A549 treated with Hydrocortisone at 1 μM for 4 hours (cell line): Measurements from ENCODE around the gene NPRL2. TPM values are rescaled to one million over a fixed set of nuclear protein-coding genes. Genes with fewer than 3 reads are reported as not detected.

Source experiments
- total RNA-seq: library from RNA; stranded (reverse); fragments of 200-300 nt; extraction: Qiagen RNA extraction; gene quantifications from 5 replicates; pipeline ENCODE4 v1.2.3, GENCODE V29; 2022

The NPRL2 gene
- total RNA-seq: 12.2 to 13.4 TPM (median 13.4 TPM) in 5 replicates

GRCh38 chr3:50350527-50351322 is at the start of gene NPRL2, which contains the start of gene CYB561D2:
Gene NPRL2, minus strand, starts transcription at chr3:50350775. Its CDS starts 123 bp downstream, at chr3:50350652.
Gene CYB561D2, plus strand, starts transcription at chr3:50350862. Its CDS starts 572 bp downstream, at chr3:50351434.

GRCh38 chr3:50358911-50359759 is 8.6 kb upstream of the NPRL2 start, which contains the start of gene TMEM115:
Gene TMEM115, minus strand, starts transcription at chr3:50359521. Its CDS starts 458 bp downstream, at chr3:50359063.

GRCh38 chr3:50345586-50346234 is 4.9 kb downstream of the NPRL2 start, which contains the start of gene ZMYND10:
Gene ZMYND10, minus strand, starts transcription at chr3:50345732. Its CDS starts 153 bp downstream, at chr3:50345579.

GRCh38 chr3:50340448-50341329 is 9.9 kb downstream of the NPRL2 start, which contains the start of gene RASSF1:
Gene RASSF1, minus strand, starts transcription at chr3:50340836. Its CDS starts 31 bp downstream, at chr3:50340805.

GRCh38 chr3:50327943-50328691 is 22.5 kb downstream of the NPRL2 start, which contains the start of gene TUSC2:
Gene TUSC2, minus strand, starts transcription at chr3:50328223. Its CDS starts 124 bp downstream, at chr3:50328099.

GRCh38 chr3:50322386-50323091 is 28.0 kb downstream of the NPRL2 start, which contains the start of gene HYAL2:
Gene HYAL2, minus strand, starts transcription at chr3:50322745. Its CDS starts 2,256 bp downstream, at chr3:50320489.

GRCh38 chr3:50303013-50303815 is 47.4 kb downstream of the NPRL2 start, which contains the start of gene HYAL1:
Gene HYAL1, minus strand, starts transcription at chr3:50303574. Its CDS starts 618 bp downstream, at chr3:50302956.

GRCh38 chr3:50298836-50299637 is 51.5 kb downstream of the NPRL2 start, which contains the start of the genes HYAL3 and NAA80:
Gene HYAL3, minus strand, starts transcription at chr3:50299405. Its CDS starts 3,803 bp downstream, at chr3:50295602.
Gene NAA80, minus strand, starts transcription at chr3:50299405. Its CDS starts 1,942 bp downstream, at chr3:50297463.

Other genes starting within 250 kb of the NPRL2 start
- gene SEMA3F, start 195.5 kb downstream of the NPRL2 start, total RNA-seq: 12.7 to 20.4 TPM (median 16.9 TPM) in 5 replicates
- 0.21 TPM in 1 of 5 replicates, not detected in the others for gene GNAT1, start 159.2 kb downstream of the NPRL2 start, total RNA-seq
- gene SLC38A3, start 145.5 kb downstream of the NPRL2 start, total RNA-seq: 0.10 to 0.12 TPM (median 0.12 TPM) in 3 of 5 replicates, not detected in the others
- gene GNAI2, start 114.6 kb downstream of the NPRL2 start, total RNA-seq: 40.7 to 48.2 TPM (median 44.0 TPM) in 5 replicates
- gene SEMA3B, start 81.6 kb downstream of the NPRL2 start, total RNA-seq: 6.0 to 9.4 TPM (median 6.2 TPM) in 5 replicates
- gene LSMEM2, start 71.7 kb downstream of the NPRL2 start, total RNA-seq: 0.07 to 0.10 TPM in 2 of 5 replicates, not detected in the others
- gene IFRD2, start 58.3 kb downstream of the NPRL2 start, total RNA-seq: 74.0 to 96.1 TPM (median 89.5 TPM) in 5 replicates
- gene HYAL3, start 51.4 kb downstream of the NPRL2 start, total RNA-seq: 7.6 to 9.9 TPM (median 8.9 TPM) in 5 replicates
- gene NAA80, start 51.4 kb downstream of the NPRL2 start, total RNA-seq: 4.4 to 7.6 TPM (median 6.9 TPM) in 5 replicates
- 0.30 to 0.69 TPM (median 0.47 TPM) in 5 replicates for gene HYAL1, start 47.2 kb downstream of the NPRL2 start, total RNA-seq
- 25.0 to 32.7 TPM (median 30.7 TPM) in 5 replicates for gene HYAL2, start 28.0 kb downstream of the NPRL2 start, total RNA-seq
- 23.4 to 39.4 TPM (median 37.3 TPM) in 5 replicates for gene TUSC2, start 22.6 kb downstream of the NPRL2 start, total RNA-seq
- gene RASSF1, start 9.9 kb downstream of the NPRL2 start, total RNA-seq: 16.8 to 20.2 TPM (median 19.1 TPM) in 5 replicates
- gene ZMYND10, start 5.0 kb downstream of the NPRL2 start, total RNA-seq: 0.79 to 1.7 TPM (median 1.1 TPM) in 5 replicates
- 14.2 to 21.5 TPM (median 19.1 TPM) in 5 replicates for gene CYB561D2, start 87 bp upstream of the NPRL2 start, total RNA-seq
- 42.7 to 49.1 TPM (median 47.0 TPM) in 5 replicates for gene TMEM115, start 8.7 kb upstream of the NPRL2 start, total RNA-seq
- gene CACNA2D2, start 152.9 kb upstream of the NPRL2 start, total RNA-seq: 0.48 to 0.61 TPM (median 0.59 TPM) in 5 replicates
- 2.0 to 2.6 TPM (median 2.3 TPM) in 5 replicates for gene C3orf18, start 217.0 kb upstream of the NPRL2 start, total RNA-seq
- 4.9 to 7.0 TPM (median 6.2 TPM) in 5 replicates for gene HEMK1, start 218.7 kb upstream of the NPRL2 start, total RNA-seq